Measurements from ENCODE around the gene NAA25.
"Not testable (repeated sequence)": the region's sequence is repeated elsewhere in the genome, so short reads cannot be mapped to it uniquely, and the experiment has no call there.

GRCh38 chr12:112009596-112009995, 99.0 kb downstream of the NAA25 start:
- TF ChIP-seq, protein P1, sequence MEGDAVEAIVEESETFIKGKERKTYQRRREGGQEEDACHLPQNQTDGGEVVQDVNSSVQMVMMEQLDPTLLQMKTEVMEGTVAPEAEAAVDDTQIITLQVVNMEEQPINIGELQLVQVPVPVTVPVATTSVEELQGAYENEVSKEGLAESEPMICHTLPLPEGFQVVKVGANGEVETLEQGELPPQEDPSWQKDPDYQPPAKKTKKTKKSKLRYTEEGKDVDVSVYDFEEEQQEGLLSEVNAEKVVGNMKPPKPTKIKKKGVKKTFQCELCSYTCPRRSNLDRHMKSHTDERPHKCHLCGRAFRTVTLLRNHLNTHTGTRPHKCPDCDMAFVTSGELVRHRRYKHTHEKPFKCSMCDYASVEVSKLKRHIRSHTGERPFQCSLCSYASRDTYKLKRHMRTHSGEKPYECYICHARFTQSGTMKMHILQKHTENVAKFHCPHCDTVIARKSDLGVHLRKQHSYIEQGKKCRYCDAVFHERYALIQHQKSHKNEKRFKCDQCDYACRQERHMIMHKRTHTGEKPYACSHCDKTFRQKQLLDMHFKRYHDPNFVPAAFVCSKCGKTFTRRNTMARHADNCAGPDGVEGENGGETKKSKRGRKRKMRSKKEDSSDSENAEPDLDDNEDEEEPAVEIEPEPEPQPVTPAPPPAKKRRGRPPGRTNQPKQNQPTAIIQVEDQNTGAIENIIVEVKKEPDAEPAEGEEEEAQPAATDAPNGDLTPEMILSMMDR (IDR thresholded peaks at IDR 0.05): not testable (repeated sequence)
- TF ChIP-seq POLR2A (IDR thresholded peaks at IDR 0.05): not testable (repeated sequence)
